KOPT-K1 (cell line): ENCODE measurements around the gene PKNOX1.
"Not testable (repeated sequence)": the region's sequence is repeated elsewhere in the genome, so short reads cannot be mapped to it uniquely, and the experiment has no call there.

Experiments used
- H3K27ac ChIP-seq: fragments of 200-600 bp; sonication (generic); 2 replicates; pipeline ENCODE4 v1.5.1; 2016; ENCODE audit warnings: antibody characterized with exemption, mild to moderate bottlenecking, low read depth, low read length; ENCODE audit not compliant: poor library complexity, severe bottlenecking
- H3K36me3 ChIP-seq: fragments of 200-600 bp; sonication (generic); 2 replicates; pipeline ENCODE4 v1.5.1; 2017; ENCODE audit warnings: antibody characterized with exemption, mild to moderate bottlenecking, low read length, moderate library complexity; ENCODE audit not compliant: insufficient read depth
- H3K9me3 ChIP-seq: fragments of 200-600 bp; sonication (generic); 2 replicates; pipeline ENCODE4 v1.5.1; 2017; ENCODE audit warnings: antibody characterized with exemption, low read length, mild to moderate bottlenecking; ENCODE audit not compliant: insufficient read depth, poor library complexity, severe bottlenecking

Gene PKNOX1

DNA sequence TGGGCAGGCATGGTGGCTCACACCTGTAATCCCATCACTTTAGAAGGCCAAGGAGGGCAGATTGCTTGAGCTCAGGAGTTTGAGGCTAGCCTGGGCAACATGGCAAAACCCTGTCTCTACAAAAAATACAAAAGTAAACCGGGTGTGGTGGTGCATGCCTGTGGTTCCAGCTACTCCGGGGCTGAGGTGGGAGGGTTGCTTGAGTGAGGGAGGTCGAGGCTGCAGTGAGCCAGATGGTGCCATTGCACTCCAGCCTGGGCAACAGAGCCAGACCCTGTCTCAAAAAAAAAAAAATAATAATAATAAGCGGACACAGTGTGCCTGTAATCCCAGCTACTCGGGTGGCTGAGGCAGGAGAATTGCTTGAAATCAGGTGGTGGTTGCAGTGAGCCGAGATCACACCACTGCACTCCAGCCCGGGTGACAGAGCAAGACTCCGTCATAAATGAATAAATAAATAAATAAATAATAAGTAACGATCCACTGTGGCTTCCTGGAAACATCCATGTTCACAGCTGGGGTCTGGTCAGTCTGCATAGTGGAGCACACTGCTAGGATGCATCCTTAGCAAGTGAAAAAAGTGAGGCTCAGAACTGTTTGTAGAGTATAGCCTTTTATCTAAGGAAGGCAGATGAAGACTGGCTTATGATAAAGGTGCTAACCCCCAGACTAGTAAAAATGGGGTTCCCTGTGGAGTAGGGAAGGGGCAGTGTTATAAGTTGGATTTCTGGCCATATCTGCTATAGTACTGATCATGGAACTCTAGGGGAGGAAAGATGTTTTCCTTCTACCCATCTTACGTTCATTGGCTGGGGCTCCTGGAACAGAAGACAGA lies 15.7 kb downstream of the PKNOX1 start:
- no peaks in the 10 kb centered on the region for H3K9me3 ChIP-seq
- H3K36me3 ChIP-seq: peaks cover 12% of the 10 kb centered on the region; the same call in 1 of the 2 replicates
- no peak overlapping the region for H3K27ac ChIP-seq

- H3K9me3 ChIP-seq: peaks cover 2% of the 10 kb centered on the region
- no peak overlapping the region for H3K27ac ChIP-seq
- peaks cover 12% of the 10 kb centered on the region; the same call in 1 of the 2 replicates for H3K36me3 ChIP-seq
Measured at GRCh38 chr21:42991992-42992740, 17.8 kb downstream of the PKNOX1 start.

DNA sequence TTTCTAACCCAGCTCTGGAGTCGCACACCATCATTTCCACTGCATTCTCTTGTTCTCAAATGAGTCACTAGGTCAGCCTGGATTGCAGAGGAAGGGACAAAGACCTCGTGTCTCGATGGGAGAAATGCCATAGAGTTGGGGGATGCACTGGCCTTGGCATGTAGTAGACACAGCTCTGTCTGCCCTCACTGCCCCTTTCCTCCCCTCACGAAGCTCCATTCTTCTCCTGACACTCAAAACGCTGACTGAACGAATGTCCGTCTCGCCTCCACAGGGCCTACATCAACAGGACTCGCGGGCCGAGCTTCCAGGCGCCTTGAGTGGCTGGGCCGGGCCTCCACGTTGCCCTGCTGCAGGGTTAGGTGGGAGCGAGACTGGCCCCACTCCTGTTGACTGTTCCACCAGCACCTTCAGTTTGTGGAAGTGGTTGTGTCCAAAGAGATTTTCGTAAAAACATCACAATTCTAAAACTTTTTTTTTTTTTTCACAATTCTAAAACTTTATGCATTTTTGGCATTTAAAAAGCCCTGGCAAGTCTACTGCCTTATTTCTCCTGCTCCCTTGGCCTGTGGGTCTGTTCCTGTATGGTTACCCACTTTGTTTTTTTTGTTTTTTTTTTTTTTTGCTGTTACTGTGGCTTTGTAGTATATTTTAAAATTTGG lies 18.8 kb downstream of the PKNOX1 start:
- H3K36me3 ChIP-seq: peaks cover 12% of the 10 kb centered on the region; the same call in 1 of the 2 replicates
- peaks cover 12% of the 10 kb centered on the region for H3K9me3 ChIP-seq
- H3K27ac ChIP-seq: no peak overlapping the region

DNA sequence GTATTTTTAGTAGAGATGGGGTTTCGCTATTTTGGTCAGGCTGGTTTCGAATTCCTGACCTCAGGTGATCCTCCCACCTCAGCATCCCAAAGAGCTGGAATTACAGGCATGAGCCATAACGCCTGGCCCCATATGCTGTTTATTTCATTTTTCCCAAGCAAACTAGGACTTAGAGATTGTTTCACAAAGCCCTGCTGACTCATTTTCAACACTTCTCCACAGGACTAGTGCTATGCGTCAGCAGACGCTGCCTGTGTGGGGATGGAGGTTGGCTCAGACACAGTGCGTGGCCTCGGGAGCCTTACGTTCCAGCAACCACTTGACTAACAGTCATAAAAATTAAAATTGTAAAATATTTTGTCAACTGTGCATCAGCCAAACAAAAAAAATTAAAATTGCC lies 22.7 kb downstream of the PKNOX1 start:
- no peak overlapping the region for H3K27ac ChIP-seq
- H3K36me3 ChIP-seq: peaks cover 12% of the 10 kb centered on the region; the same call in 1 of the 2 replicates
- H3K9me3 ChIP-seq: peaks cover 36% of the 10 kb centered on the region

DNA sequence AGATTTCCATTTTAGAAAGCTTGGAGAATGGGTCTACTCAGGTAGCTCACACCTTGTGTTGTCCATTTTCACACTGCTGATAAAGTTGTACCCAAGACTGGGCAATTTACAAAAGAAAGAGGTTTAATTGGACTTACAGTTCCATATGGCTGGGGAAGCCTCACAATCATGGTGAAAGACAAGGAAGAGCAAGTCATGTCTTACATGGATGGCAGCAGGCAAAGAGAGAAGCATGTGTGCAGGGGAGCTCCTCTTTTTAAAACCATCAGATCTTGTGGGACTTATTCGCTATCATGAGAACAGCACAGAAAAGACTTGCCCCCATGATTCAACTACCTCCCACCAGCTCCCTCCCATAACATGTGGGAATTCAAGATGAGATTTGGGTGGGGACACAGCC lies 23.6 kb downstream of the PKNOX1 start:
- peaks cover 36% of the 10 kb centered on the region for H3K9me3 ChIP-seq
- H3K27ac ChIP-seq, H3K36me3 ChIP-seq: not testable (repeated sequence)

DNA sequence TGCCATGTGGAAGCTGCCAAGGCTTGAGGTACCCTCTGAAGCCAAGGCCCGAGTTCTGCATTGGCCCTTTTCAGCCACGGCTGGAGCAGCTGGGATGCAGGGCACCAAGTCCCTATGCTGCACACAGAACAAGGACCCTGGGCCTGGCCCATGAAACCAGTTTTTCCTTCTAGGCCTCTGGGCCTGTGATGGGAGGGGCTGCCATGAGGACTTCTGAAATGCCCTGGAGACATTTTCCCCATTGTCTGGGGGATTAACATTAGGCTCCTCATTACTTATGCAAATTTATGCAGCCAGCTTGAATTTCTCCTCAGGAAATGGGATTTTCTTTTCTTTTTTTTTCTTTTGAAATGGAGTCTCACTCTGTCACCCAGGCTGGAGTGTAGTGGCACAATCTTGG lies 24.8 kb downstream of the PKNOX1 start:
- not testable (repeated sequence) for H3K27ac ChIP-seq, H3K36me3 ChIP-seq
- H3K9me3 ChIP-seq: peaks cover 36% of the 10 kb centered on the region

GRCh38 chr21:43000041-43000440 lies 25.7 kb downstream of the PKNOX1 start:
- peaks cover 36% of the 10 kb centered on the region for H3K9me3 ChIP-seq
- not testable (repeated sequence) for H3K27ac ChIP-seq, H3K36me3 ChIP-seq

- Histone ChIP-seq H3K36me3 (peaks cover 6% of the 10 kb centered on the region; the same call in 1 of the 2 replicates), H3K27ac (no peak overlapping the region), H3K9me3 (peaks cover 36% of the 10 kb centered on the region)
Measured at GRCh38 chr21:43001316-43001715, 27.0 kb downstream of the PKNOX1 start.

- H3K36me3 ChIP-seq: peaks cover 39% of the 10 kb centered on the region; the same call in 1 of the 2 replicates
- H3K27ac ChIP-seq: no peak overlapping the region
- peaks cover 6% of the 10 kb centered on the region for H3K9me3 ChIP-seq
Measured at GRCh38 chr21:43004926-43005325, 30.6 kb downstream of the PKNOX1 start.

GRCh38 chr21:43005635-43006034 lies 31.3 kb downstream of the PKNOX1 start:
- Histone ChIP-seq H3K36me3 (peaks cover 40% of the 10 kb centered on the region; the same call in 1 of the 2 replicates), H3K27ac (no peak overlapping the region), H3K9me3 (no peaks in the 10 kb centered on the region)

GRCh38 chr21:43006051-43006873 lies 31.9 kb downstream of the PKNOX1 start:
- H3K27ac ChIP-seq, H3K9me3 ChIP-seq: not testable (repeated sequence)
- peaks cover 41% of the 10 kb centered on the region for H3K36me3 ChIP-seq

DNA sequence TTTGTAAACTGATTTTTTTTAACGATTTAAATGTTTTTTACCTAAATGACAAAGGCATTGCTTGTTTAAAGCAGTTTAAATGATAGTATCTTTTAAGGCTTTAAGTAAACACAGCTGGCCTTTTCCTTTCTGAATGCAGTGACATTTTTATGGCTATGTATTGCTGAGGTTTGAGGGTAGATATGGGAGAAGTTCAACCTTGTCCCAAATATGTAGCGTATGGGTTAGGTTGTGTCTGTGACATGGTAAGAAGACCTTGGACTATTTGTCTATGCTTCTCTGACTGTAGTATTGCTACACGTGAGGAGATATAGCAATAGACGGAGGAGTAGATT lies 32.5 kb downstream of the PKNOX1 start:
- peaks cover 47% of the 10 kb centered on the region for H3K36me3 ChIP-seq
- no peaks in the 10 kb centered on the region for H3K9me3 ChIP-seq
- H3K27ac ChIP-seq: no peak overlapping the region

- no peaks in the 10 kb centered on the region for H3K9me3 ChIP-seq
- no peak overlapping the region for H3K27ac ChIP-seq
- H3K36me3 ChIP-seq: peaks cover 75% of the 10 kb centered on the region
Measured at GRCh38 chr21:43012596-43012995, 38.2 kb downstream of the PKNOX1 start.

DNA sequence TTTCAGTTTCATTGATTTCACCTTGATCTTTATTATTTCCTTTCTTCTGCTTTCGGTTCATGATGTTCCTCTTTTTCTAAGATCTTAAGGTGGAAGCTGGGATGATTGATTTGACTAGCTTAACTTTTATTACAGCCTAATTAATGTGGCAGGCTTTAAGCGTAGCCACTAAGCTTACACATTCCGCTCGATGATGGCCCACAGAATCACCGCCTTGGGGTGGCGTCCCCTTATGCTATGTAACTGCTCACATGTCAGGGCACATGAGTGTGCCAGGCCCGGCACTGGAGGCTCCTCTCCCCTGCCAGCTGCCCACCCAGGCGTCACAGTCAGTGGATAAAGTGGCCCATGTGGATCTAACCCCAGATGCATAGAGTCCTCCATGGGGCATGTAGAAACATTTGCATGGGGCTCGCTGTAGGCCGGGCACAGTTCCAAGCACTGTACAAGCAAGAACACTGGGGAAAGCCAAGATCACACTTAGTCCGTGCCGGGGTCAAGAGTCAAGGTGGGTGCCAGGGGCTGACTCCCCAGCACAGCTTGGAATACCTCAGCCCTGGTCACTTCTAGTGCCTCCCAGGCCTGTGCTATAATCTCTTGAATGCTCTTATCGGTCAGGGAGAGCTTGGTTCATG lies 41.7 kb downstream of the PKNOX1 start:
- Histone ChIP-seq H3K27ac (no peak overlapping the region), H3K36me3 (peaks cover 78% of the 10 kb centered on the region), H3K9me3 (no peaks in the 10 kb centered on the region)
